OCI-LY3 (cell line): ENCODE data around the gene IL32.

Experiments used
- EZH2phosphoT487 ChIP-seq: fragments of 200-600 bp; shearing (Covaris generic); IDR thresholded peaks from 2 replicates; pipeline ENCODE4 v1.6.1; 2018; ENCODE audit warnings: antibody characterized with exemption, mixed run types, low read depth
- TF ChIP-seq, protein P1 (sequence below): fragments of 200-600, 300-600 bp; sonication (generic); IDR thresholded peaks from 2 replicates; pipeline ENCODE4 v1.5.1; 2014; ENCODE audit warnings: antibody characterized with exemption, low read length, low read depth

DNA sequence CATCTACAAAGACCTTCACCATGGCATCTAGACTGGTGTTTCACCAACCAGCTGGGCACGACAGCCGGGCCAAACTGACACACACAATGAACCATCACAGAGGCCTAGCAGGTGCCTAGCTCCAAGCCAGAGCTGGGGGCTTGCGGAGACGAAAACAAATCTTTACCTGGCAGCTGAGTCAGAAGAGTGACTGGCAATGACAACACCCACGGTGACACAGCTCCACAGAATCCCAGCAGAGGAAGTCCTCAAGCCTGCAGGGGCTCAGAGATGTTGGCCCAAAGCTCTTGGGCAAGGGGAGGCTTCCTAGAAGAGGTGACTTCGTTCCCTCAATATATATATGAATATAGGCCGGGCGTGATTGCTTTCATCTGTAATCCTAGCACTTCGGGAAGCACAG lies 13.9 kb upstream of the IL32 start:
- TF ChIP-seq, protein P1, sequence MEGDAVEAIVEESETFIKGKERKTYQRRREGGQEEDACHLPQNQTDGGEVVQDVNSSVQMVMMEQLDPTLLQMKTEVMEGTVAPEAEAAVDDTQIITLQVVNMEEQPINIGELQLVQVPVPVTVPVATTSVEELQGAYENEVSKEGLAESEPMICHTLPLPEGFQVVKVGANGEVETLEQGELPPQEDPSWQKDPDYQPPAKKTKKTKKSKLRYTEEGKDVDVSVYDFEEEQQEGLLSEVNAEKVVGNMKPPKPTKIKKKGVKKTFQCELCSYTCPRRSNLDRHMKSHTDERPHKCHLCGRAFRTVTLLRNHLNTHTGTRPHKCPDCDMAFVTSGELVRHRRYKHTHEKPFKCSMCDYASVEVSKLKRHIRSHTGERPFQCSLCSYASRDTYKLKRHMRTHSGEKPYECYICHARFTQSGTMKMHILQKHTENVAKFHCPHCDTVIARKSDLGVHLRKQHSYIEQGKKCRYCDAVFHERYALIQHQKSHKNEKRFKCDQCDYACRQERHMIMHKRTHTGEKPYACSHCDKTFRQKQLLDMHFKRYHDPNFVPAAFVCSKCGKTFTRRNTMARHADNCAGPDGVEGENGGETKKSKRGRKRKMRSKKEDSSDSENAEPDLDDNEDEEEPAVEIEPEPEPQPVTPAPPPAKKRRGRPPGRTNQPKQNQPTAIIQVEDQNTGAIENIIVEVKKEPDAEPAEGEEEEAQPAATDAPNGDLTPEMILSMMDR: no peak
- no peak for TF ChIP-seq EZH2phosphoT487
